LNCAP (cell line): ENCODE data around the gene PARVG.

ENCODE experiments used
- TF ChIP-seq, protein P1 (sequence below): fragments of 450-650 bp; IDR thresholded peaks from 2 replicates; pipeline ENCODE4 v1.5.1; 2017; ENCODE audit warnings: mild to moderate bottlenecking

Gene PARVG

DNA sequence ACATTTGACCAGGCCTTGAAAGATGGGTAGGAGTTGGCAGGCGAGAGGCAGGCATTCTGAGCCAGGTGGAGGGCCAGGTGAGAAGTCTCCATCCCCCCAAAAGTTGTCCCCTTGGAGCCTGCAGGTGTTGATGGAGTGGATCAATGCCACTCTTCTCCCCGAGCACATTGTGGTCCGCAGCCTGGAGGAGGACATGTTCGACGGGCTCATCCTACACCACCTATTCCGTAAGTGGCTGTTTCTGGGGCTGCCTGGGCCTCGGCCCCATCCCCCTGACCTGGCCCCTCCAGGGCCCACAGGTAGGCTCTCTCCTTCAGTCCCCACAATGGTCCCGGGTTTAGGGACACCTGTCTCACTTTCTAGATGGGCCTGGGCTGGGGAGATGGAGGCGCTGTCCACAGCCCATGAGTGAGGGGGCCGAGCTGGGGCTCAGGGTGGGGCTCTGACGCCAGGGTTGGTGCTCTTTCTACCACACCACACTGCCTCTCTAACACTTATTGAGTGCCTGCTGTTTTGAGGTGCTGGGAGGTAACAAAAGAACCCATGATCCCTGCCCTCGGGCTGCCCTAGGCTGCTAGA, 7.0 kb downstream of the PARVG start:
- TF ChIP-seq, protein P1, sequence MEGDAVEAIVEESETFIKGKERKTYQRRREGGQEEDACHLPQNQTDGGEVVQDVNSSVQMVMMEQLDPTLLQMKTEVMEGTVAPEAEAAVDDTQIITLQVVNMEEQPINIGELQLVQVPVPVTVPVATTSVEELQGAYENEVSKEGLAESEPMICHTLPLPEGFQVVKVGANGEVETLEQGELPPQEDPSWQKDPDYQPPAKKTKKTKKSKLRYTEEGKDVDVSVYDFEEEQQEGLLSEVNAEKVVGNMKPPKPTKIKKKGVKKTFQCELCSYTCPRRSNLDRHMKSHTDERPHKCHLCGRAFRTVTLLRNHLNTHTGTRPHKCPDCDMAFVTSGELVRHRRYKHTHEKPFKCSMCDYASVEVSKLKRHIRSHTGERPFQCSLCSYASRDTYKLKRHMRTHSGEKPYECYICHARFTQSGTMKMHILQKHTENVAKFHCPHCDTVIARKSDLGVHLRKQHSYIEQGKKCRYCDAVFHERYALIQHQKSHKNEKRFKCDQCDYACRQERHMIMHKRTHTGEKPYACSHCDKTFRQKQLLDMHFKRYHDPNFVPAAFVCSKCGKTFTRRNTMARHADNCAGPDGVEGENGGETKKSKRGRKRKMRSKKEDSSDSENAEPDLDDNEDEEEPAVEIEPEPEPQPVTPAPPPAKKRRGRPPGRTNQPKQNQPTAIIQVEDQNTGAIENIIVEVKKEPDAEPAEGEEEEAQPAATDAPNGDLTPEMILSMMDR, result no peak

DNA sequence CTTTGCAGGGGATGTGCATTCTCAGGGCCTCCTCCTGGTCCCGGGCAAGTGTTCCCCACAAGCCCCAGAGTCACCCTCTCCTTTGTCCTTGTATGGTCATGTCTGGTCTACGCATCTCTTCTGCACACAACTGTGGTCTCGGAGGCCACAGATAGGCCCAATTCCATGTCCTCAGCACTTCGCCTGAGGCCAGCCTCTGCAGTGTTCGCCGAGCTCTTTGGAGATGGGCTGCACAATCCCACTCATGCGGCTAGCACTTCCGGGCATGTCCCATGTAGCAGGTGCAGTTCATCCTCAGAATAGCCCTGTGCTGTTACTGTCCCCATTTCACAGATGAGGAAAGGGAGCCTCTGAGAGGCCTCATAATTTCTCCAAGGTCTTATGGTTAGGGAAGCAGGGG, 7.6 kb downstream of the PARVG start:
- TF ChIP-seq, protein P1, result no peak

- TF ChIP-seq, protein P1, result no peak
Observed at GRCh38 chr22:44188986-44189630, 8.4 kb downstream of the PARVG start.

GRCh38 chr22:44190381-44190976, 9.8 kb downstream of the PARVG start:
- TF ChIP-seq, protein P1, result no peak

- TF ChIP-seq, protein P1, result no peak
Observed at GRCh38 chr22:44191036-44191454, 10.3 kb downstream of the PARVG start.

DNA sequence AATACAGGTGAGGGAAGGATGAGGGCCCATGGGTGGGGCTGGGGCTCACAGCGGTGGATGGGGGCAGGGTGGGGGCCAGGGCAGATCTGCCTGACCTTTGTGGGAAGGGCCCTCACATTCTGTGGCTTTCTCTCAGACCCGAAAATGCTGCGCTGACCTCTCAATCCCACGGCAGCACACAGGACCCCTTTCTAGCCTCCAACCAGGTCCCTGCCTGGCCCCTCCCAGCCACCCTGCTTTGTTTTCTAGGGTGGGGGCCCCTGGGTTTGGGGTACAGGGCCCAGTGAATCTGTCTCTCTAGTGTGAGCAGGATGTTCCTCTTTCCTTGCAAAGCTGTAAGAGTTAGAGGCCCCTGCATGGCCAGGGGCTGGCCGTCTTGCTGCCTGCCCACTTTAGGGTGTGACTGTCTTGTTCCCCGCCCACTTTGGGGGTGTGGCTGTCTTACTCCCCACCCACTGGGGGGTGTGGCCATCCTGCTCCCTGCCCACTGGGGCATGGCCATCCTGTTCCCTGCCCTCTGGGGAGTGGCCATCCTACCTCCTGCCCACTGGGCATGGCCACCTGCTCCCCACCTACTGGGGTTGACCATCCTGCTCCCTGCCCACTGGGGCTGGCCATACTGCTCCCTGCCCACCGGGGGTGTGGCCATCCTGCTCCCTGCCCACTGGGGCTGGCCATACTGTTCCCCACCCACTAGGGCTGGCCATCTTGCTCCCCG, 11.5 kb downstream of the PARVG start:
- TF ChIP-seq, protein P1, result no peak

DNA sequence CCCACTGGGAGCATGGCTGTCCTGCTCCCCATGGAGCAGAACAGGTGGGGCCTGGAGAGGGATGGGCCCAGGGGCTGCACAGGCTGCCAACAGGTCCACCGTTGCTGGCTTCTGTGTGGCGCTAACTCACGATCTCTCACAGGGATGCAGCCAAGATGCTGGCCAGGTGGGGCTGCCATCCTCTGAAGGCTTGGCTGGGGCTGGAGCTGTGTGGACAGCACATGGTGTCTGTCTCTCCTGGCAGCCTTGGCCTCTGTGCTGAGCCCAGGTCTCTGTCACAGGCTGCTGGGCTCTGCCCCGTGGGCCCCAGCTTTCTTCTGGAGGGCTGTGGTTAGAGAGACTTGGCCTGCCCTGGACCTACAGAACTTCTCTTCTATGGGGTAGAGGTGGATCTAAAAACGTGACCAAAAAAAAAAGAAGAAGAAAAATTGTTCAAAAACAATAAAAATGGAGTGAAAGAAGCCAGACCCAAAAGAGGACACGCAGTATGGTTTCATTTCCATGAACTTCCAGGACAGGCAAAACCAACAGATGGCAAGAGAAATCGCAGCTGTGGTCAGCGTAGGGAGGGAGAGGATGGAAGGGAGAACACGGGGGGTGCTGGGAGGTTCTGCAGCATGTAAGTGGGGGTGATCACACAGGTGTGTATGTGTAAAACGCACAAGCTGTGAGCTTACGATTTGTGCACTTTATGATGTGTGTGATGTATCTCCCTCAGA, 12.2 kb downstream of the PARVG start:
- TF ChIP-seq, protein P1, result no peak
